Kidney epithelial cell (primary cell): Measurements from ENCODE around the gene CMTR1. TPM values are rescaled to one million over a fixed set of nuclear protein-coding genes. Genes with fewer than 3 reads are reported as not detected.
"Not testable (repeated sequence)": the region's sequence is repeated elsewhere in the genome, so short reads cannot be mapped to it uniquely, and the experiment has no call there.

Experiments
- DNase-seq: peaks from one replicate; pipeline ENCODE4 v3.0.0-alpha.2; 2010; ENCODE audit warnings: low read depth
- H3K27me3 ChIP-seq: 2 replicates; pipeline ENCODE4 v1.6.0; 2011; ENCODE audit warnings: low read length; ENCODE audit not compliant: control insufficient read depth, insufficient read depth
- H3K36me3 ChIP-seq: 2 replicates; pipeline ENCODE4 v1.5.1; 2011; ENCODE audit warnings: low read length; ENCODE audit not compliant: control insufficient read depth, insufficient read depth
- H3K4me3 ChIP-seq: 2 replicates; pipeline ENCODE4 v1.5.1; 2011; ENCODE audit warnings: low read depth, mild to moderate bottlenecking, control low read depth, low read length
- CTCF ChIP-seq: IDR thresholded peaks from 2 replicates; pipeline ENCODE4 v1.5.1; 2011; ENCODE audit warnings: mild to moderate bottlenecking, moderate library complexity, low read length, control low read depth, inconsistent platforms; ENCODE audit not compliant: insufficient read depth, poor library complexity, severe bottlenecking
- total RNA-seq: library from RNA; depleted of rRNA; stranded (reverse); fragments of >200 nt; gene quantifications from 2 replicates; pipeline ENCODE4 v1.2.3, GENCODE V29; 2015

The CMTR1 gene
- total RNA-seq, 1 donor from 2014 or later, result 22.9 TPM

GRCh38 chr6:37441651-37442050 lies 8.6 kb downstream of the CMTR1 start:
- Histone ChIP-seq H3K27me3 (no peaks in the 10 kb centered on the region), H3K4me3 (no peak overlapping the region), H3K36me3 (no peaks in the 10 kb centered on the region)
- DNase-seq, result no peak
- no peak for TF ChIP-seq CTCF

- DNase-seq, result no peak
- H3K27me3 ChIP-seq, result no peaks in the 10 kb centered on the region
- TF ChIP-seq CTCF, result no peak
- H3K4me3 ChIP-seq, result no peak overlapping the region
- H3K36me3 ChIP-seq, result no peaks in the 10 kb centered on the region
Measured at GRCh38 chr6:37442416-37443215, 9.6 kb downstream of the CMTR1 start.

- not testable (repeated sequence) for DNase-seq, H3K4me3 ChIP-seq, H3K36me3 ChIP-seq, H3K27me3 ChIP-seq
Measured at GRCh38 chr6:37443216-37443542, 10.2 kb downstream of the CMTR1 start.

GRCh38 chr6:37449984-37450383 lies 17.0 kb downstream of the CMTR1 start:
- TF ChIP-seq CTCF, result no peak
- no peaks in the 10 kb centered on the region for H3K27me3 ChIP-seq
- no peak overlapping the region for H3K4me3 ChIP-seq
- peaks cover 1% of the 10 kb centered on the region for H3K36me3 ChIP-seq
- DNase-seq, result no peak

- H3K27me3 ChIP-seq, result no peaks in the 10 kb centered on the region
- no peak overlapping the region for H3K4me3 ChIP-seq
- no peak for DNase-seq
- peaks cover 1% of the 10 kb centered on the region for H3K36me3 ChIP-seq
- TF ChIP-seq CTCF, result no peak
Measured at GRCh38 chr6:37451441-37452193, 18.6 kb downstream of the CMTR1 start.

GRCh38 chr6:37452522-37452921 lies 19.5 kb downstream of the CMTR1 start:
- no peak for TF ChIP-seq CTCF
- H3K27me3 ChIP-seq, result no peaks in the 10 kb centered on the region
- DNase-seq, result no peak
- H3K36me3 ChIP-seq, result peaks cover 1% of the 10 kb centered on the region
- H3K4me3 ChIP-seq, result no peak overlapping the region
